KOPT-K1 (cell line): ENCODE data around the gene KLRC3.
"Not testable (repeated sequence)": the region's sequence is repeated elsewhere in the genome, so short reads cannot be mapped to it uniquely, and the experiment has no call there.

ENCODE experiments used
- H3K27ac ChIP-seq: fragments of 200-600 bp; sonication (generic); 2 replicates; pipeline ENCODE4 v1.5.1; 2016; ENCODE audit warnings: antibody characterized with exemption, mild to moderate bottlenecking, low read depth, low read length; ENCODE audit not compliant: poor library complexity, severe bottlenecking
- H3K36me3 ChIP-seq: fragments of 200-600 bp; sonication (generic); 2 replicates; pipeline ENCODE4 v1.5.1; 2017; ENCODE audit warnings: antibody characterized with exemption, mild to moderate bottlenecking, low read length, moderate library complexity; ENCODE audit not compliant: insufficient read depth
- H3K9me3 ChIP-seq: fragments of 200-600 bp; sonication (generic); 2 replicates; pipeline ENCODE4 v1.5.1; 2017; ENCODE audit warnings: antibody characterized with exemption, low read length, mild to moderate bottlenecking; ENCODE audit not compliant: insufficient read depth, poor library complexity, severe bottlenecking

Gene KLRC3

DNA sequence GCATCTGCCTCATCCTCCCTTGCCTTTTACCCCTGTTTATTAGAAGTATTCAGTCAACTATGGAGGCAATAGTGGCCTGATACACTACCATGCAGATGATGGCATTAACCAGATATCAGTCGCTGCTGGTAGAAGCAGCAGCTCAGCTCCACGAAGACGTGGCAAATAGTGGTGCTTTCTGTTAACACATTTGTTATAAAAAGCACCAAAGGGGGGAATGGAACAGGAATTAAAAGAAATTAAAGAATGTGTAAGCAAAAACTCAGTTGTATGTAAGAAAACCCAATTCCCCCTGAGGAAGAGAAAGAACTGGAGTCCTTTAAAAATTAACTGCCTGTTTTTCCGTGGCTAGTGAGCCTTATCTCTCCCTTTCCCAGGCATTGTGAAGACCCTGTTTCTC lies 52.7 kb downstream of the KLRC3 start:
- not testable (repeated sequence) for H3K36me3 ChIP-seq, H3K27ac ChIP-seq
- peaks cover 19% of the 10 kb centered on the region for H3K9me3 ChIP-seq

DNA sequence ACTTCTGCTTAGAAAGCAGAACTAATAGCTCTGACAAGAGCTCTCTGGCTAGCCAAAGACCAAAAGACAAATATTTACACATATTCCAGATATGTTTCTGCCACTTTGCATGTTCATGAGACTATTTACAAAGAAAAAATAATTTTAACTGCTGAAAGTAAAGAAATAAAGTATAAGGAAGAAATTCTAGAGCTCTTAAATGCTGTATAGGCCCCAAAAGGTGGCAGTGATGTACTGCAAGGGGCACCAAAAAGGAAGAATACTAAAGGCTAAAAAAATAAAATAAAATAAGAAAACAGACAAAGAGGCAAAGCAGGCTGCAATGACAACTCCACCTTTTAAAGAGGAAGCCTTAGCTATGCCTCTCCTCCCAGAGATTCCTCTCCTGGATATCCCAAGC lies 53.5 kb downstream of the KLRC3 start:
- Histone ChIP-seq H3K27ac (no peak overlapping the region), H3K9me3 (peaks cover 19% of the 10 kb centered on the region), H3K36me3 (no peaks in the 10 kb centered on the region)

DNA sequence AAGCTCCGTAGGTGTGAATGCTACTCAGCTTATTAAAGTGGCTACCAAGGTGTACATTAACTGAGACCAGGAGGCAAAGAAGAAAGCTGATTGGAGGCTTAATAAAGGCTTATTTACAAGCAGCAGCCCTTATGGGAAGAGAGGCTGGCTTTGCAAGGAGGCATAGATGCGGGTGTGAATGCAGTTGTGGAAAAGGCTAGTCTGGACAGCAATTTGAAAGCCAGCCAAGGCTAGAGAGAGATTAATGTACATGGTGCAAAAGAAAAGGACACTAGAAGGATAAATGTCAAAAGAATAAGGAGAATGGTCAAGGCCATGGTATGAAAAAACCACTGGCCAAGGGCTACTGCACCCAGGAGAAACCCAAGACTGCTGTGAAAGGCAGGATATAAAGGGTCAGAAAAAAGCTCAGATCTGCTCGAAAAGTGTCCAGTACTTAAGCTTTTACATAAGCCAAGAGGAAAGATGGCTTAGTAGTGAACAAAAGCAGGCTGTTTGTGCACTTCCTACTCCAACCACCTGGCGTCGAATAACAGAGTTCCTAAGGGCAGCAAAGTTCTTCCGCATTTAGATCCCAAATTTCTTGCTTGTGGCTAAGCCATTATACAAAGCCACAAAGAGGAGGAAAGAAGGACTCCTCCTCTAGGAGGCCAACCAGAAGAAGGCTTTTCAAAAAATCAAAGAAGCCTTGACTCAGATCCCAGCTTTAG lies 54.5 kb downstream of the KLRC3 start:
- Histone ChIP-seq H3K36me3 (no peaks in the 10 kb centered on the region), H3K27ac (peak overlapping the region; percentile 85), H3K9me3 (peaks cover 19% of the 10 kb centered on the region)

DNA sequence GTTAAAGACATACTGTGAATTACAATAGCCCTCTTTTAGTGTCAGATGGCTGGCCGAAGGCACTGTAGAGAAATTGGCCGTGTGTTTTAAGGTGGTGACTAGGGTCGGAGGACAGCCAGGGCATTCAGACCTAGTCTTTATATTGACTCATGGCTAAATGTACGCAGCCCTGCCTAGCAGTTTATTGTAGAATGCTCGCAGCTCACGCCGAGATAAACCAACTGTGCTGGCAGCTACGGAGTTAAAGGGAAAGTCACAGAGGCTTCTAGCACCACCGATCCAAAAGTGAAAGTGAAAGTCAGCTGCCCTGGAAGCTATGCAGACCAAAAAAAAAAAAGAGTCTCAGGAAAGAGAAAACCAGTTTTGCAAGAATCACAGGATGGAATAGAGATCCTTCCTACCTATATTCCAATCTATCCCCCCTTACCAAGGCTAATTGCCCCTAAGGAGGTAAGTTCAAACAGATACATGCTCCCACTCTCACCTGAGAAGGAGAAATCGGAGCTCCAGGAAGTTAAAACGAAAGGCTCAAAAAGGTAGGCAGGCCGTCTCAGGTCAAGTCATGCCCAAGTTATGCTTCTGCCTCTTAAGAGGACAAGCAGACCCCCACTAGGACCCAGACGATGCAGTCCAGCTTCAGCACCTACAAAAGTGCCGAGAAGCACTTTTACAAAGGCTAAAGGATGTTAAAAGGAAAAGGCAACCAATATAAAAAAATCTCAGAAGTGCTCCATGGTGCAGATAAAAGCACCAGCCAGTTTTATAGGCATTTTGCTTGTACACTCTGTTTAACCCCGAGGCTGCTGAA lies 55.4 kb downstream of the KLRC3 start:
- peak overlapping the region; percentile 85 for H3K27ac ChIP-seq

DNA sequence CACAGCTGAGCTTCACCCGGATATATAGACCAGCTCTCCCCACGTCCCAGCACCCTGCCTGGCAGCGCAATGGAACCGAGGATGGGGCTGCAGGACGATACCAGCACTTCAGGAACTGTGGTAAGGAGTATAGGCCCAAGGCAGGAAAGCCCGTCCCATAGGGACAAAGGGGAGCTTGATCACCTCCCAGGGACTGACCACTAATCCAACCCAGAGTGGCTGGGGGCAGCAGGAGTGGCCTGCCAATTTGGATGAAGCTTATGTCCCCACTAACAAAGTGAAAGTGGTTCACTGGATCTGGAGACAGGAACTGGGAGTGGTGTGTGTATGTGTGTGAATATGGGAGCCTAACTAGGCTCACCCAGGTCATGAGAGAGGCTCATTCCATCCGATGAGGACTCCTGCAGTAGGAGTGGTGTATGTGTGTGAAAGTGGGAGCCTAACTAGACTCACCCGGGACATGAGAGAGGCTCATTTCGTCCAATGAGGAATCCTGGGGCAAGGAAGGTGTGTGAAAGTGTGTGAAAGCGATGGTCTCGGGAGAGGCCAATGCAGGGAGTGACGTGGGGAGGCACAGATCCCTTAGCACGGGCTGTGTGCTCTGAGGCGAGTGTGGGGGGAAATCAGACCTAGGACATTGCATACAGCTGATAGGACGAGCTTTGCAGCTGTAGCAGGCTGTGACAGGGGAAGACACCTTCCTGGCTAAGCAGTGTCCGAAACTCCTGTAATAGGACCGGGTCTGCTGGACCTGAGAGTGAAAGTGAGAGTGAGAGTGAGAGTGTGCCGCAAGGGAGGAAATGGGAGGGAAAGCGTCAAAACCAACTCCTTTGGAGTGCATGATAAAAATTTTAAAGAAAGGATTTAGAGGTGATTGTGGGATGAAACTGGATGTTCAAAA lies 56.2 kb downstream of the KLRC3 start:
- Histone ChIP-seq H3K36me3 (no peaks in the 10 kb centered on the region), H3K9me3 (peaks cover 19% of the 10 kb centered on the region), H3K27ac (peak overlapping the region; percentile 85)

More for the DNA sequence above, 55.4 kb downstream of the KLRC3 start:
- Histone ChIP-seq H3K9me3 (peaks cover 19% of the 10 kb centered on the region), H3K36me3 (no peaks in the 10 kb centered on the region)

DNA sequence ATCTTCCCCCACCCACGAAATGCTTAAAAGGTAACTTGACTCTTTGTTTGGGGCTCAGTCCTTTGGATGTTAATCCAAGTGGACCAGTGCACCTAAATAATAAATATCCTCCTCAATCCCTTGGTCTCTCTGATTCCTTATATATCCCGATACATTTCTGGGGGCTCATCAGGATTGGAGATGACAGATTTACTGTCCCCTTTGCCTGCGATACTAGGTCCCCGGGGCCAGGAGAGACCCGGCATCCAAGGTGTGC lies 56.8 kb downstream of the KLRC3 start:
- no peaks in the 10 kb centered on the region for H3K36me3 ChIP-seq
- peak overlapping the region; percentile 85 for H3K27ac ChIP-seq
- H3K9me3 ChIP-seq = peaks cover 16% of the 10 kb centered on the region

DNA sequence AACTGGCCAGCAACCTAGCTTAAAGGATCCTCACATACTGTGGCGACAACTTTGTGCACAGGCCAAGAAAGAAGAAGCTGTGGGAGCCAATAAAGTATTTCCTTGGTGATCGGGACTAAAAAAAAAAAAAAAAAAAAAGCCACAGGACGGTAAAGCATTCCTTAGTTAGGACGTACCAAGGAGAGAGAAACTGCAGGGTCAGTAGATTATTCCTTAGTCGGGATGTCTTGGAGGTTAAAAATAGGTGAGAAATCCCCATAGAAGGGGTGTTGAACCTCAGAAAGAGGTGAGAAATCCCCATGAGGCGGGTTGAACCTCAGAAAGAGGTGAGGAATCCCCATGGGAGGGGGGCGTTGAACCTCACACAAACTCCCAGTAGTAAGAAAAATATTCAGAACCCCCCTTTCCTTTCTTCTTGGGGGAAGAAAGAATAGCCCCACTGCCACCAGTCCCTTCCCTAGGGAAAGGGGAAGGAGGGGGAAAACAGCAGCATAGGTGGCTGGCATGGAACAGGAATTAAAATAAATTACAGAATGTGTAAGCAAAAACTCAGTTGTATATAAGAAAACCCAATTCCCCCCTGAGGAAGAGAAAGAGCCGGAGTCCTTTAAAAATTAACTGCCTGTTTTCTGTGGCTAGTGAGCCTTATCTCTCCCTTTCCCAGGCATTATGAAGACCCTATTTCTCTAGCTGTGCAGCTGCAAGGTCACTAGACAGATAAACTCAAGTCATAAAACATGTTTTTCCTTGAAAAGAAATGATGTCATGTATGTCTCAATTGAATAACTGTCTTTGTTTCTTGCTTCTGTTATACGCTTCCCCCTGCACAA lies 57.4 kb downstream of the KLRC3 start:
- H3K27ac ChIP-seq = peak overlapping the region; percentile 85
- peaks cover 11% of the 10 kb centered on the region for H3K9me3 ChIP-seq
- H3K36me3 ChIP-seq = no peaks in the 10 kb centered on the region

DNA sequence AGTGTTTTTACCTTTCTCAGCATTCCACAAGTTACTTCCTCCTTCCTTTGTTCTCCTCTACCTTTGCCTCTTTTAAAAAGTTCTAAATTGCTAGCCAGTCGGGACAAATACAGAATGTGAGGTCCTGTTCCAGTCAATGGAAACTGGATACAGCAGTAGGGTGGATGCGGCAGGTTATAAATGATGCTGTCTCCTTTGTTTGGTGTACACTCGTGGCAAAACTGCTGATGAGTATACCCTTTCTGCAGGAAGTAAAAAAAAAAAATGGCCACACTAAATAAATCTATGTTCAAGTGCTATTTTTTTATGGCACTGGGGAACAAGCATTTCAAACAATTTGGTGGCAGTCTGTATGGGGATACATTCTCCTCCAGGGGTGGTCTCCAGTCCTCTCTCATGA lies 58.1 kb downstream of the KLRC3 start:
- H3K9me3 ChIP-seq = peaks cover 3% of the 10 kb centered on the region
- H3K36me3 ChIP-seq = no peaks in the 10 kb centered on the region
- H3K27ac ChIP-seq = no peak overlapping the region
